Retina (tissue), 1 donor: Measurements from ENCODE around the gene NQO2.
A peak's percentile ranks its signal among the peaks of the same experiment; 100 is the strongest.

Source experiments
- DNase-seq: peaks from one replicate; pipeline ENCODE4 v3.0.0-alpha.2; 2016

Gene NQO2

GRCh38 chr6:2999618-3000557 is at the start of gene NQO2:
TSS of gene NQO2 (plus strand) at chr6:2999894. CDS start at chr6:3006553, 6,659 bp downstream.
- DNase-seq: peak; percentile 88

GRCh38 chr6:2950713-2951112 is 49.0 kb upstream of the NQO2 start:
- DNase-seq: no peak

DNA sequence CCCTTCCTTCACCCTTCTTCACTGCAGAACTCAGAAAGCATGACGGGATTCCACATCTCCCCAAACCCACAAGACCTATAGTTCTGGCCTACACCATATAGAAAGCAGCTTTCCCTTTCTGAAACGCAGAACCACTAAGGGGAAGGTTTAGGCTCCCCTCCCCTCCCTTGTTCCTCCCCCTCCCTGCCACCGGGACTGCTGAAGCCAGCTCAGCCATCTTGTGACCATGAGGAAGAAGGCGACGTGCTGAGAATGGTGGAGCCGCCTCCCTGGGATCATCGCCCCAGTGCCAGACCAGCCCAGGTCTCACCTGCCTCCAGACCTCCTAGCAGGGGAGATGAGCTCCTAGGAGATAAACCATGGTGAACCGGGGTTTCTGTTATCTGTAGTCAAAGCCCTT is 48.0 kb upstream of the NQO2 start:
- no peak for DNase-seq

DNA sequence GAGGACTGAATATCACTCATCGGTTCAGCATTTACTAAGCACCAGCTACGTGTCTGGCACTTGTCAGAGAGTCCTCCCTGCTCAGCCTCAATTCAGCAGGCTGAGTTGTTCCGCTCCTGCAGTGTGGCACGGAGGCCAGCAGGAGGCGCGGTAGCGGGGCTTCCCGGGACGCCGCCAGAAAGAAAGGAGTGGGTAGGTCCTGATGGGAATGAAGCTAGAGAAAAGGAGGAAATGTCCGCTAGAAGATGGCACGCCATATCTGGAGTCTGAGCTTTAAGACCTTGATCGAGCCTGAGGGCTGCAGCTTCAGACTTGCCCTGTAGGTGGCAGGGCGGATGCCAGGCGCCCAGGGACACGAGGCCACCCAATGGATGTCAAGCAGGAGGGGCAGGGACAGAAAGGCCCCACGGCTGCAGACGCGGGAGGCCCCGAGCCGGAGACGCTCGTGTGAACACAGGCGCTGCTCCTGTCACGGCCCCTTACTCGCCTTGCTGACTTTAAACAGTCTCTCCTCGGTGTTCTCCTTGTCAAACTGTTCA is 47.1 kb upstream of the NQO2 start:
- peak; percentile 93 for DNase-seq

DNA sequence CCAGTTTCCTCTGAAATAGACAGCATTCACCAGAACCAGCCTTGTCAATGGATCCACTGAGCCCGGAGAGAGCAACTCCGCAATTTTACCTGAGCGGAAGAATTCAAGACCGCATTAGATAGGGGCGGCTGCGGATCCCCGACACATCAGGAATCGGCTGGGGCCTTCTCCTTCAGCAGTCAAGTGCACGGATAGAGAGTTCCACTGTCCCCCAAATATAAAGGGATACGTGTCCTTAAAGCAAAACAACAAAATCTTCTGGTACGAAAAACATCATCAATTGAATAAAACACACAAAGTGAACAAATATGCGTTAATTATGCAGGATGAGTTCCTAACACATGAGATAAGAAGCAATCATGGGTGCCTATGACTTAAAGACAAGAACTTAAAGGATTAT is 46.6 kb upstream of the NQO2 start:
- no peak for DNase-seq

GRCh38 chr6:2956930-2957685 is 42.6 kb upstream of the NQO2 start:
- no peak for DNase-seq

GRCh38 chr6:2957696-2958330 is 41.9 kb upstream of the NQO2 start:
- no peak for DNase-seq

DNA sequence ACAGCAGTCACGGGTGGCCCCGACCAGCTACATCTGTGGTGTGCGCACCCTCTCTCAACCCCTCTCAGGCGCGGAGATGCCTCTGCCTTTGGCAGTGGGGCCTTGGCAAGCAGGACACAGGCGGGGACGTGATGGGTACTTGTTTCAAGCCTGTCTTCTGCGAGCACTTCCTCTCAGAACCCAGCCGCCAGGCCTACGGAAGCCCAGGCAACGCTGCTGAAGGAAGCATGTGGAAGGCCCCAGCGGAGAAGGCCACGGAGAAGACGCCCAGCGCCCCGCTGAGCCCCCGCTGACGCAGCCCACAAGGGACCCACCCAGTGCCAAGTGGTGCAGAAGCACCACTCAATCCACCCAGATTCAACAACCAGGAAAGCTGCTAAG is 41.4 kb upstream of the NQO2 start:
- DNase-seq: no peak

DNA sequence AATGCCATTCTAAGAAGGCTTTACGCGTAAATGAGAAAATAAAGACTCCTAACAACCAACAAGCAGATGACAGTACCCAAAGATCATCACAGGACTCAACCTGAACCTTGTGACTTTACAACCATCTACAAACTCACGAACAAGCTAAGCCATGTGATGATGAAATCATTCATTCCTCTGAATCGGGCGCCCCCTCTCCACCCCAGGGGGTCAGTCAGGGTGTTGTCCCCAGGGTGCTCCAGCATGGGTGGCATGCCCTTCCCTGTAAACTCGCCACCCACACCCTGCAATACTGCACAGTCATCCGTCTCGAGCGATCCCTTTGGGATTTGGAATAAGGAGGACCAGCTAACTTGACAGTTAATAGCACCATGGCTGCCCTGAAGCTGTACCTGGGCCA is 40.9 kb upstream of the NQO2 start:
- DNase-seq: no peak

GRCh38 chr6:2959909-2960719 is 39.6 kb upstream of the NQO2 start:
- DNase-seq: no peak

- no peak for DNase-seq
These were observed 38.8 kb upstream of the NQO2 start for GRCh38 chr6:2960935-2961334.

GRCh38 chr6:2961506-2961905 is 38.2 kb upstream of the NQO2 start:
- DNase-seq: no peak

- no peak for DNase-seq
These were observed 37.7 kb upstream of the NQO2 start for GRCh38 chr6:2962004-2962403.

DNA sequence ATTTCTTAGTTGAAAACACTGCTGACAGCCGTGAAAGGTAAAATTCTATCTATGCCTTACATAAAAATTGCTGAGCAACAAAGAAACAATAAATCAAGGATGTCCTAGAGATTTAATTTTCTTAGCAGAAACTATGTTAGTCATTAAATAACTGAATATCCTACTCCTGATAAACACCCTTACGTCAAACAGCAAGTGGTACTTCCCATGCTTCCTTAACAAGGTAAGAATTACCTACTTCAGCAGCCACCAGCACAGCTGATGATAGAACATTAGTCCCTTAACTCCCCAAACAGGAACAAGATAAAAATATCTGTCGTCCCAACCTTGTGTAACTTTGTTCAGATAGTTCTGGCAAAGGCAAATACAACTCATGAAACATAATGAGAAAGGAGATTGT is 37.1 kb upstream of the NQO2 start:
- DNase-seq: no peak

- DNase-seq: no peak
These were observed 35.9 kb upstream of the NQO2 start for GRCh38 chr6:2963756-2964155.

DNA sequence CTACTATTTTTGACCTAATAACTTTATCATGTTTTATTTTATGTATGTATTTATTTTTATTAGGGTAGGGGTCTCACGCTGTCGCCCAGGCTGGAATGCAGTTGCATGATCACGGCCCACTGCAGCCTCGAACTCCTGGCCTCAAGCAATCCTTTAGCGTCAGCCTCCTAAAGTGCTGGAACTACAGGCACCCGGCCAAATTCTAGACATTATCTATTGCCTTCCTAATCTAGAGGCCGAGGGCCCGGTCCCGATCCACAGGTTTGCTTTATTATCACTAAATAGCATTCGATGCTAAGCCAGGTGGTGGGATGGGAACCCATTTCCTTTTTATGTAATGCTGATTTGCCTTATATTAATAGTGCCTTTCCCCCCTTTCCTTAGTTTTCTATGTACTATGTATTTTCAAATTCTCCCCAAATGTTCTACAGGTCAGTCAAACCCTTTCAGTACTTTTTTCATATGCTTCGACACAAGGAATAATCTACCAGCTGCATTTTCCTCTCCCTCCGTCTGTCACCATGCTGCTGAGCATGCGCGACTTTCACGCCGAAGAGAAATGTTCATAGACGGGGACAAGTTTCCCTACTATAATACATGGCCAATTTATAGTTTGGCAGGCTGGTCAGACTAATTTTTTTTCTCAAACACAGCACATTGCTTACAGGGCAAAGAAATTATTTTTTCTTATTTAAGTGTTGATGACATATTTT is 34.7 kb upstream of the NQO2 start:
- no peak for DNase-seq

DNA sequence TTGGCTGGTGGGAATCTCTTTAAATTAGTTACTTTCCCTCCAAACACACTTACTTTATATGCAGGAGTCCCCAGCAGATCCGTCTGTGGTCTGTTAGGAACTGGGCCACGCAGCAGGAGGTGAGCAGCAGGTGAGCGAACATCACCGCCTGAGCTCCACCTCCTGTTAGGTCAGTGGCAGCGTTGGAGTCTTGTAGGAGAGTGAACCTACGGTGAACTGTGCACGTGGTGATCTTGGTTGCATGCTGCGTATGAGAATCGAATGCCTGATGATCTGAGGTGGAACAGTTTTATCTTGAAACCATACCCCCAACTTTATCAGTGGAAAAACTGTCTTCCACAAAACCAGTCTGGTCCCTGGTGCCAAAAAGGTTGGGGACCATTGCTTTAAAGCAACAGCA is 33.3 kb upstream of the NQO2 start:
- DNase-seq: no peak

DNA sequence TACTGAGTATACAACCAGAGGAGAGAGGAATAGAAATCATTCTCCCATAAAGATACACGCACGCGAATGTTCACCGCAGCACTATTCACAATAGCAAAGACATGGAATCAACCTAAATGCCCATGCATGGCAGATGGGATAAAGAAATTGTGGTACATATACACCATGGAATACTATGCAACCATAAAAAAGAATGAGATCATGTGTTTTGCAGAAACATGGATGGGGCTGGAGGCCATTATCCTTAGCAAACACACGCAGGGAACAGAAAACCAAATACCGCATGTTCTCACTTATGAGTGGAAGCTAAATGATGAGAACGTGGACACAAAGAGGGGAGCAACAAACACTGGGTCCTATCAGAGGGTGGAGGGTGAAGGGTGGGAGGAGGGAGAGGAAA is 31.8 kb upstream of the NQO2 start:
- no peak for DNase-seq

DNA sequence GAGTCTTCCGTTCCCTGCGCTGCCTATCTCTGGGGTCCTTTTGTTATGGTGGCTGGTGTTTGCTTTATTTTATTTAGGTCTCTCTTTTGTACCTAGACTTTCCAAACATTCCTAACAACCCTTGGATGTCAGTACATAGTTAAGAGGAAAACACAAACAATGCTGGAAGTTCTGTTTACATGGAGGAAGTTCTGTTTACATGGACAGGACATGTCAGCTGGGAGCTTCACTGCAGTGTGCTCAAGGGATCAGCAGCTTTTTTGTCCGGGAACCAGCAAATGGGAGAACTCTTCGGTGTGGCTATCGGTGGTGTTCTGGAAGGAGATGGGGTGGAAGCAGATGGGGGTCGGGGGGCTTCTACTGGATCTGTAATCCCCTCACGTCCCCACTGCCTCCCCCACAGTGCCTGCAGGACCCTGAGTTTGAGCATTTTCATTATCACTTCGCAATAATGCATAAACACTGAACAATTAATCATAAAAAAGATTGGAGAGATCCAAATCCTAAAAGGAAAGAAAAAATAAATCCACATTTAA is 31.0 kb upstream of the NQO2 start:
- DNase-seq: no peak

GRCh38 chr6:2969549-2969948 is 30.1 kb upstream of the NQO2 start:
- DNase-seq: no peak

- DNase-seq: peak; percentile 92
These were observed 29.5 kb upstream of the NQO2 start for GRCh38 chr6:2970034-2970685.
